Dendritic cell treated with granulocyte-macrophage colony-stimulating factor and Interleukin-4, amounts not matched to agents 40 ng/mL and 50 ng/mL, for 4 days (primary cell): ENCODE results near the gene ZFP3.
"Not testable (repeated sequence)": the region's sequence is repeated elsewhere in the genome, so short reads cannot be mapped to it uniquely, and the experiment has no call there.

ENCODE experiments used
- H3K27ac Mint-ChIP-seq: one replicate; pipeline ENCODE4 v1.8.0; 2022; ENCODE audit warnings: mild to moderate bottlenecking, mixed read lengths
- H3K27me3 Mint-ChIP-seq: one replicate; pipeline ENCODE4 v1.8.0; 2022; ENCODE audit warnings: mild to moderate bottlenecking, mixed read lengths
- H3K36me3 Mint-ChIP-seq: one replicate; pipeline ENCODE4 v1.8.0; 2022; ENCODE audit warnings: low read depth, mixed read lengths
- H3K4me1 Mint-ChIP-seq: one replicate; pipeline ENCODE4 v1.8.0; 2022; ENCODE audit warnings: low read depth, mixed read lengths
- H3K4me3 Mint-ChIP-seq: one replicate; pipeline ENCODE4 v1.8.0; 2022; ENCODE audit warnings: mild to moderate bottlenecking, moderate library complexity, mixed read lengths
- H3K9me3 Mint-ChIP-seq: one replicate; pipeline ENCODE4 v1.8.0; 2022; ENCODE audit warnings: mixed read lengths
- intact Hi-C: fragments of 100-400 bp; cut with micrococcal nuclease; formaldehyde crosslinking; loops from one replicate; pipeline ENCODE4 v1.15.0; 2022

ZFP3 gene

GRCh38 chr17:5099271-5099670, 21.0 kb downstream of the ZFP3 start:
- Mint-ChIP-seq H3K36me3 (peaks cover 14% of the 10 kb centered on the region), H3K9me3 (peaks cover 46% of the 10 kb centered on the region), H3K27ac (no peak overlapping the region), H3K4me3 (no peak overlapping the region), H3K4me1 (peaks cover 18% of the 10 kb centered on the region), H3K27me3 (peaks cover 61% of the 10 kb centered on the region)
- intact Hi-C loops = no loop called here

- Mint-ChIP-seq H3K9me3 (peaks cover 42% of the 10 kb centered on the region), H3K36me3 (peaks cover 11% of the 10 kb centered on the region), H3K4me1 (peaks cover 18% of the 10 kb centered on the region), H3K27me3 (peaks cover 56% of the 10 kb centered on the region), H3K4me3 (no peak overlapping the region), H3K27ac (no peak overlapping the region)
- intact Hi-C loops = no loop called here
Observed at GRCh38 chr17:5100832-5101231, 22.6 kb downstream of the ZFP3 start.

- H3K9me3 Mint-ChIP-seq = peaks cover 36% of the 10 kb centered on the region
Observed at GRCh38 chr17:5110816-5111215, 32.5 kb downstream of the ZFP3 start.

GRCh38 chr17:5111402-5112204, 33.3 kb downstream of the ZFP3 start, which contains the start of gene ZNF232:
TSS of gene ZNF232 (minus strand) at chr17:5111878. CDS start at chr17:5111822, 56 bp downstream.
- peaks cover 38% of the 10 kb centered on the region for H3K4me1 Mint-ChIP-seq
- peaks cover 55% of the 10 kb centered on the region for H3K36me3 Mint-ChIP-seq
- H3K4me3 Mint-ChIP-seq = peak within 1 kb of the TSS; percentile 90
- intact Hi-C loops = loop anchor here (5.0 kb wide), 1 partner anchor 34 kb away; the partner anchor contains the start of gene ZFP3
- peaks cover 28% of the 10 kb centered on the region for H3K9me3 Mint-ChIP-seq
- peaks cover 24% of the 10 kb centered on the region for H3K27me3 Mint-ChIP-seq
- peak within 1 kb of the TSS; percentile 94 for H3K27ac Mint-ChIP-seq

More at GRCh38 chr17:5110816-5111215, 32.5 kb downstream of the ZFP3 start:
- Mint-ChIP-seq H3K36me3 (peaks cover 62% of the 10 kb centered on the region), H3K27me3 (peaks cover 17% of the 10 kb centered on the region), H3K27ac (peak overlapping the region; percentile 94), H3K4me1 (peaks cover 36% of the 10 kb centered on the region), H3K4me3 (peak overlapping the region; percentile 90)
- intact Hi-C loops = loop anchor here (5.0 kb wide), 1 partner anchor 34 kb away; the partner anchor contains the start of gene ZFP3

GRCh38 chr17:5115673-5116651, 37.7 kb downstream of the ZFP3 start, which contains the start of gene USP6:
TSS of gene USP6 (plus strand) at chr17:5116032. CDS start at chr17:5130368, 14,336 bp downstream.
- intact Hi-C loops = no loop called here
- peaks cover 20% of the 10 kb centered on the region for H3K4me1 Mint-ChIP-seq

GRCh38 chr17:5118219-5118618, 40.0 kb downstream of the ZFP3 start:
- Mint-ChIP-seq H3K4me1 (peaks cover 13% of the 10 kb centered on the region), H3K36me3 (peaks cover 13% of the 10 kb centered on the region), H3K4me3 (no peak overlapping the region), H3K27me3 (peaks cover 81% of the 10 kb centered on the region), H3K27ac (no peak overlapping the region), H3K9me3 (peaks cover 9% of the 10 kb centered on the region)
- intact Hi-C loops = no loop called here

More at GRCh38 chr17:5115673-5116651, 37.7 kb downstream of the ZFP3 start, which contains the start of gene USP6:
- Mint-ChIP-seq H3K36me3 (peaks cover 15% of the 10 kb centered on the region), H3K27ac (no peak within 1 kb of the TSS), H3K4me3 (no peak within 1 kb of the TSS), H3K9me3 (peaks cover 9% of the 10 kb centered on the region), H3K27me3 (peaks cover 61% of the 10 kb centered on the region)

- peaks cover under 1% of the 10 kb centered on the region for H3K36me3 Mint-ChIP-seq
- no peak overlapping the region for H3K4me3 Mint-ChIP-seq
- H3K9me3 Mint-ChIP-seq = peaks cover 9% of the 10 kb centered on the region
- intact Hi-C loops = no loop called here
- no peak overlapping the region for H3K27ac Mint-ChIP-seq
- peaks cover 10% of the 10 kb centered on the region for H3K4me1 Mint-ChIP-seq
- H3K27me3 Mint-ChIP-seq = peaks cover 88% of the 10 kb centered on the region
Observed at GRCh38 chr17:5120036-5120435, 41.8 kb downstream of the ZFP3 start.

- H3K27ac Mint-ChIP-seq, H3K4me1 Mint-ChIP-seq, H3K9me3 Mint-ChIP-seq, H3K36me3 Mint-ChIP-seq, H3K4me3 Mint-ChIP-seq, intact Hi-C loops: not testable (repeated sequence)
- H3K27me3 Mint-ChIP-seq = peaks cover 82% of the 10 kb centered on the region
Observed at GRCh38 chr17:5120436-5121185, 42.3 kb downstream of the ZFP3 start.

GRCh38 chr17:5121186-5121841, 43.0 kb downstream of the ZFP3 start:
- peaks cover 5% of the 10 kb centered on the region for H3K4me1 Mint-ChIP-seq
- peaks cover 9% of the 10 kb centered on the region for H3K9me3 Mint-ChIP-seq
- H3K36me3 Mint-ChIP-seq = no peaks in the 10 kb centered on the region
- H3K4me3 Mint-ChIP-seq = no peak overlapping the region
- no peak overlapping the region for H3K27ac Mint-ChIP-seq
- H3K27me3 Mint-ChIP-seq = peaks cover 78% of the 10 kb centered on the region
- intact Hi-C loops = no loop called here

- H3K9me3 Mint-ChIP-seq, H3K36me3 Mint-ChIP-seq, intact Hi-C loops, H3K4me3 Mint-ChIP-seq, H3K27ac Mint-ChIP-seq, H3K4me1 Mint-ChIP-seq: not testable (repeated sequence)
- peaks cover 75% of the 10 kb centered on the region for H3K27me3 Mint-ChIP-seq
Observed at GRCh38 chr17:5122056-5122455, 43.8 kb downstream of the ZFP3 start.

- H3K36me3 Mint-ChIP-seq = no peaks in the 10 kb centered on the region
- peaks cover 70% of the 10 kb centered on the region for H3K27me3 Mint-ChIP-seq
- H3K4me3 Mint-ChIP-seq = peak overlapping the region; percentile 60
- intact Hi-C loops = no loop called here
- H3K4me1 Mint-ChIP-seq = no peaks in the 10 kb centered on the region
- H3K9me3 Mint-ChIP-seq = peaks cover 9% of the 10 kb centered on the region
- no peak overlapping the region for H3K27ac Mint-ChIP-seq
Observed at GRCh38 chr17:5122586-5123342, 44.5 kb downstream of the ZFP3 start.

GRCh38 chr17:5123343-5124124, 45.3 kb downstream of the ZFP3 start:
- peaks cover 62% of the 10 kb centered on the region for H3K27me3 Mint-ChIP-seq
- H3K36me3 Mint-ChIP-seq = no peaks in the 10 kb centered on the region
- H3K27ac Mint-ChIP-seq = no peak overlapping the region
- intact Hi-C loops = no loop called here
- peaks cover 3% of the 10 kb centered on the region for H3K9me3 Mint-ChIP-seq
- no peaks in the 10 kb centered on the region for H3K4me1 Mint-ChIP-seq
- H3K4me3 Mint-ChIP-seq = no peak overlapping the region
